Measurements from ENCODE around the gene SPDYE4.
A peak's percentile ranks its signal among the peaks of the same experiment; 100 is the strongest.

The SPDYE4 gene

DNA sequence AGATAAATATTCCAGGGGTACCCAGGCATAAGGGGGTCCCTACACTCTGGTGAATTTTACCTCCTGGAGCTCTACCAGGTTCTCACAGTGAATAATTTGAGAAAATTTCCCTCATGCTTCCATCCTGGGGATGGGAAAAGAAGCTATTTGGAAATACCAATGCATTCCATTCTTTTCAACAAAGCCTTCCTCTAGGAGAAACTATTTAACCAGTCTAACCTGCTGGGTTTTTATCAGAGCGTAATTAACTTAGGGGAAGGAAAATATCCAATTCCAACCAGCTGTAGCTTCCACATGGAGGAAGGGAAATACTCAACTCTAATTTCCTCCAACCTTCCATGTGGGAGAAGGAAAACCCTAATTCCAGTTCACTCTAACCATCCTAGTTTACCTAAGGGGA, 23.8 kb upstream of the SPDYE4 start:
- DNase-seq, result no peak

DNA sequence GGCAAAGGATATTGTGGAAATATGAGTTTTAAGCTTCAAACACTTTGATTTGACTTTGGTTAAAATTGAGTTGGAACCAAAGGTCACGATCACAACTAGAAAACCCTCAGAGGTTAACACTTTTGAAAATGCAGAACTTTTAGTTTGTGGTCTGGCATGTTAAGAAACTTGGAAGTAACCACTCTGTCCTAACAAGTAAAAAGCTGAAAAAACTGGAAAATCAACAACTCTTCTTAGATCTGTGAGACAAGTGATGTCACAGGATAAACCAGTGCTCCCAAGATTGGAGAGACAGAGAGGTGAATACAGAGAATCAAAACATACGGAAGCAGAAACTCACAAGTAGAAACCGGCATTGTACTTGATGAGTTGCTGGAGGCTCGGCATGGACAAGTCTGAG, 23.4 kb upstream of the SPDYE4 start:
- no peak for DNase-seq

DNA sequence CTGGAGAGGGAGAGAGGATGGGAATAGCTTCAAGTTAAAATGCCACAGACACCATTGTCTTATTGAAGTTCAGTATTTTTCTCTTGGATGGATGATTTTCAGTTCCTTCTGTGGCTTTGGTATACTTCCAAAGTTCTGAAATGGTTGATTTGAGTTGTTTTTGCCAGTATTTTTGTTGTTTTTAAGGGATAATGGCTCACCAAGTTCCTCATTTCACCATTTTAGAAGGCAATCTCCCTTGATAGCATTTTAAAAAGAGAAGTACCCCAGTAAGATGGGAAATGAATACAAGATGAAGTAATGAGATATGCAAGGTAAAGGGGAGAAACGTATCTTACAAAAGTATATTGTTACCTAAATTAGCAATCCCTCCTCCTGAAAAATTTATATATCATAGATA, 18.5 kb upstream of the SPDYE4 start:
- DNase-seq, result no peak

DNA sequence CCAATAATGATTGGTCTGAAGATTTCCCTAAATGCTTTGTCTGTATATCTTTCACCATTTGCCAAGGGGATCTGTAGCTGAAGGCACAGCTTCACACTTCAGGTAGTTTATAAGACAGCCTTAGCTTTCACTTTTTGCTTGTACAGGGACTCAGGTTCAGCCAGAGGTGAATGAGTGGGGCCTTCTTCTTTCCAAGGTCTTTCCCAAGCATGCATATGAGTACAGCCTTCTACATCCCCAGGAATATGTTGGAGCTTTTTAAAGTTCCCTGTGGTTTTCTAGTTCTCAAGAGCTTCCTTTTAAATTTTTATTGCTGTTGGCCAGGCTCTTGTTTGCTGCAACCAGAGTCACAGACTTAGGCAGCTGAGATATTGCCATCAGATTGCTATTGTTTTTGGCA, 17.9 kb upstream of the SPDYE4 start:
- DNase-seq, result no peak

DNA sequence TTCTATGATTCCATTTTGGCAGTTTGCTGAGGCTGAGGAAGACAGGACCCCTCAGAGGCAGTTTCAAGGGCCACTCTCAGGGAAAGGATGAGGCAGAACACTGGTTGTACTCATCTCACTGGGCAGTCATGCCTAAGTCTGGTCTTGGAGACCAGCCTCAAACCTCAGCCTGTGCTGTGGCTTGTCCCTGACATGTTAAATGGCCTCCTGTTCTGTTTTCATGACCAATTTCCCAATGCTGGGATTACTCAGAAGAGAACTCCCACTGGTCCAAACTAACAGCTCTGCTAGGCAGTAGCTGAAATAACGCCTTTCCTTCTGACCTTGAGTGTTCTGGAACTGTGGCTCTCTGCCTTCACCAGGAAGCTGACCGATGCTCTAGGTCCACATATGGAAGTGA, 8.4 kb upstream of the SPDYE4 start:
- no peak for DNase-seq

DNA sequence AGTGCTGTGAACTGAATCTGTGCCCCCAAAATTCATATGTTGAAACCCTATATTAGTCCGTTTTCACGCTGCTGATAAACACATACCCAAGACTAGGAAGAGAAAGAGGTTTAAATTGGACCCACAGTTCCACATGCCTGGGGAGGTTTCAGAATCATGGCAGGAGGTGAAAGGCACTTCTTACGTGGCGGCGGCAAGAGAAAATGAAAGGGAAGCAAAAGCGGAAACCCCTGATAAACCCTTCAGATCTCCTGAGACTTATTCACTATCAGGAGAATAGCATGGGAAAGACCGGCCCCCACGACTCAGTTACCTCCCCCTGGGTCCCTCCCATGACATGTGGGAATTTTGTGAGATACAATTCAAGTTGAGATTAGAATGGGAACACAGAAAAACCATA, 3.7 kb upstream of the SPDYE4 start:
- no peak for DNase-seq

DNA sequence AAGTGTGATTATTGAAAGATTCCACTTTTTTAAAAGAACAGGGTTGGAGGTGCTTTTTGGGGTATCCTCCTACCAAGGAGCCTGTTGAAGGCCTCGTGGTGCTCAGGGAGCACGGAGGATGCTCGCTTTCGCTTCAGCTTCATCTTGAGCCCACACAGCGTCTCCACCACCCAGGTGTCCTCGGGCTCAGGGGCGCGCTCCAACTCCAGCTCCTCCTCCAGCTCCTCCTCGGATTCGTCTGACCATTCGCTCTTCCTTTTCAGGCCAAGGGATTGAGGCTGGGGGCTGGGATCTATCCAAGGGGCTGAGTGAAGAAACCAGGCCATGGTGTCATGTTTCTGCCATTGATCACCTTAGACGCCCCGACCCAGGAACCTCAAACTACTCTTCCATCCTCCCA, 1.2 kb downstream of the SPDYE4 start:
- no peak for DNase-seq

DNA sequence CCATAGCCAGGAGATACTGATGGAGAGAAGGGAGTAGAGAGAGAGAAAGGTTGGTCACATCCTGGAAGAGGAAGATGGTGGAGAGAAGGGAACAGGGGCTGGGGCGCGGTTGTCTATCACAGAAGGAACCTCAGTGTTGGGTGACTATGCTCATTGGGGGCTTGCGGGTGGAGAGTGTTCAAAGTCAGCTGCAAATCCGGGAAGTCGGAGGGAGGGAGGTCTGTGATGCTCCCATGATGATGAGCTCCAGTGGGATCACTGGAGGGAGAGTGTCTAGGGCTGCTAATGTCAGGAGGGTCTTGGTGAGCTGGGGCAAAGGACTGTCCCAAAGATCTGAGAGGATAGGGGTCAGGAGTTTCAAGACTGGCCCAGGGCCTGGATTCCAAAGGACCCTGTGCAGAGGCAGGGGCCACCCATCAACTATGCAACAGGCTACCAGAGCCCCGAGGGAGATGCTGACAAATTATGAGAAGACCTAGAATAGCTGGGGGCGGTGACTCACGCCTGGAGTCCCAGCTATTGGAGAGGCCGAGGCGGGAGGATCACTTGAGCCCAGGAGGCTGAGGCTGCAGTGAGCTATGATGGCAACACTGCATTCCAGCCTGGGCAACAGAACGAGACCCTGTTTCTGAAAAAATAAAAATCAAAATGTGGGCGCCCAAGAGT, 2.6 kb downstream of the SPDYE4 start:
- no peak for DNase-seq

DNA sequence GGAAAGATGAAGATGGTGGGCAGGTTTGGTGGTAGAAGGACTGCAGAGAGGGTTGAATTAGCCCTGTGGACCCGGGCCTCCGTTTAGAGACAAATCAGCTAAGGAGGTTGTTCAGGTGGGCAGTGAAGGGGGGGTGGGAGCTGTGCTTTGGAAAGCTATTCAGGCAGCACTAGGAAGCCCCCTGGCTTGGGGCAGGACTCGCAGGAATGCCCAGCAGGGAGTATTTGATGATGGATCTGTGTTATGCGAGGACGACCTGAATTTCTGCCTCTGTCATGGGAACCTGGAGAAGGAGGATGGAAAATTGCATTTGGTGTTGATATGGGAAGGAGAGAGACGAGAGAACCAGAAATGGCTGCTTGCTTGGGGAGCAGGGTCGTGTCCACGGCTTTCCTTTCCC, 3.5 kb downstream of the SPDYE4 start:
- DNase-seq, result no peak

DNA sequence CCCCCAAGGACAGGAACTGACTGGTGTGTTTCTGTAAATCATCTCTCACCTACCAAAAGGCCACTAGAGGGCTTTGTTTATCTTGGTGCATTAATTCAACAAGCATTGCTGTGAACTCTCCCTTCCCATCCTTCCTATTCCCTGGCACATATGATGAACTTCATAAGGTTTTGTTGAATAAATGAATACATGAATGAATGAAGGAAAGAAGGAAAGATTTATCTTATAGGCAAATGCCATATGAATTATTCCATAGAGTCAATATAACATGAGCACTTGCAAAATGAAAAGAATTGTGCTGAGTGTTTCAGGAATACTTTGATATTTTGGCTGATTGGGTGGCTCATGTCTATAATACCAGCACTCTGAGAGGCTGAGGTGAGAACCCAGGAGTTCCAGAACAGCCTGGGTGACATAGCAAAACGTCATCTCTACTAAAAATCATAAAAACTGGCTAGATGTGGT, 4.3 kb downstream of the SPDYE4 start:
- DNase-seq, result peak in 1 of 2 experiments; percentile 17

DNA sequence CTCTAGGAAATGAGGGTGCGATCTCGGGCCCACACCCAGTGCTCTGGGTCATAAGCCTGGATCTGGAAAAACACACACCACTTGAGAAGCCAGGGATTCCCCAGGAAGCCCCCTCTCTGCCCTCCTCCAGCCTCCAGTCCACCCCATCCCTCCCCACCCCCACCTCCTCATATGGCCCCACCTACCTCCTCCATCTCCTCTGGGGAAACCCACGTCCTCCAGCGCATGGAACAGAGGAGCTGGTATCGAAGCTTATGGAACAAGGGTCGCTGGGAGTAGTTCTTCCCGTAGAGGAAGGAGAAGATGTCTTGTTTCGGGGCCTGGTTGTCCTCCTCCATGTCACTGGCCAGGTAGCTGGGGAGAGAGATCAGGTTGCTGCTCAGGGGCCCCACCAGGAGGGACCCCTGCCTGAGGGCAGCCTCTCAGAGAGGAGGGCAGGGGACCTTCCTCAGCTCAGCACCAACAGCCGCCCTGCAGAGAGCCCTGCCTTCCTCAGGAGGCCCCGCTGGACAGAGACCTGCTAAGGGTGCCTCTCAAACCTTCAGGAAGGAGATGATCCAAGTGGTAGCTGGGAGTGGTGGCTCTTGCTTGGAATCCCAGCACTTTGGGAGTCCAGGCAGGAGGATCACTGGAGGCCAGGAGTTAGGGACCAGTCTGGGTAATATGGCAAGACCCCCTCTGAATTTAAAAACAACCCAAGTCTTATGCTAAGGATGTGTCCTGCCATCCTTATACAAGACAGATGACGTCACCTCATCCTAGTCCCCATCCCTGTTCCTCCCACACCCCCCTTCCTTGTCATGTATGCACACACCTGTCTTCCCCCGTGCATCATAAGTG, 5.0 kb downstream of the SPDYE4 start:
- no peak for DNase-seq

DNA sequence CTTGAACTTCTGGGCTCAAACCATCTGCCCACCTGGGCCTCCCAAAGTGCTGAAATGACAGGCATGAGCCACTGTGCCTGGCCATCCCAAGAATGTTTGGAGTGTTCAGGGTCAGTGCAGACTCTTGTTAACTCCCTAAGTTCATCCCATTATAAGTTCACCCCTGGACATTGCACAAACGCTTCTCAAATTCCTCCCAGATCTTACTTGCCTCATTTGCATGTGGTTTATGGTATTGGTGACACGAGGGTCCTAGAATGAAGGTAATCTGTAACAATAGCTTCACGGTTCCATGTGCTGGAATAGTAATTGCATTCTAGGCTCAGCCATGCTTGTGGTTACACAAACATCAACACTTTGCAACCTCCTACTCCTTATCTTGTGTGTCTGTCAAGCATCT, 8.7 kb downstream of the SPDYE4 start:
- DNase-seq, result no peak

DNA sequence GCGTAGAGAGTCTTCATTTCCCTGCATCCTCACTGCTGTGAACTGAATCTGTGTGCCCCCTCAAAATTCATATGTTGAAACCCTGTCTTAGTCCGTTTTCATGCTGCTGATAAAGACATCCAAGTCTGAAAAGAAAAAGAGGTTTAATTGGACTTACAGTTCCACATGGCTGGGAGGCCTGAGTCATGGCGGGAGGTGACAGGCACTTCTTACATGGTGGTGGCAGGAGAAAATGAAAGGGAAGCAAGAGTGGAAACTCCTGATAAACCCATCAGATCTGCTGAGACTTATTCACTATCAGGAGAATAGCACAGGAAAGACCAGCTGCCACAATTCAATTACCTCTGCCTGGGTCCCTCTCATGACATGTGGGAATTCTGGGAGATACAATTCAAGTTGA, 10.6 kb downstream of the SPDYE4 start:
- no peak for DNase-seq

DNA sequence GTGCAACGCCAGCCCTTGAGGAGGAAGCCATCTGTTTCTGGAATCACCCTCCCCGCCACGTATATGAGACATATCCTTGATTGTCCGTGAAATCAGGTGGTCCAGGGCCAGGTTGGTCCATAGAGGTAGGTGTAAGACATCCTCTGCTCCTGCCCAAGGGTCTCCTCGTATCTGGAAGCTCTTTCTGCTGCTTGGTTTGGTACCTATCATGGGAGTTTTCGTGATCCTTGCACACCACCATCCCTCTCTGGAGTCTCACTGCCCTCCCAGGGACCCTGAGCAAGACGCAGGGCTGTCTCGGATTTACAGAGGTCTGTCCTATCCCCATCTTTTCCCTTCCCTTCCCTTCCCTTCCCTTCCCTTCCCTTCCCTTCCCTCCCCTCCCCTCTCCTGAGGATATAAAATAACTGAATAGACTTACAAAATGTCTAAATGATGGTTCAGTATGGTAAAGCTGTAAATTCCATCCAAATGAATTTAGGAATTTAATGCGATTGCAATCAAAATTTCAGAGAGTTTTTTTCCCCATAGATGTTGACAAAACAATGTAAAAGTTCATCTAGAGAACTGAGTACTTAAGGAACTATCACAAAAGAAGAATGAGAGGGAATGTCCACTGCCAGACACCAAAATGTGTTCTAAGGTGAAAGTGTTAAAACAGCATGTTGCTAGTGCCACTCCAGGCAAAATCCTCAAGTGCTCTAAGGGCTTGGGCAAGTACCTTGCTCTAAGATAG, 11.7 kb downstream of the SPDYE4 start:
- DNase-seq, result no peak

DNA sequence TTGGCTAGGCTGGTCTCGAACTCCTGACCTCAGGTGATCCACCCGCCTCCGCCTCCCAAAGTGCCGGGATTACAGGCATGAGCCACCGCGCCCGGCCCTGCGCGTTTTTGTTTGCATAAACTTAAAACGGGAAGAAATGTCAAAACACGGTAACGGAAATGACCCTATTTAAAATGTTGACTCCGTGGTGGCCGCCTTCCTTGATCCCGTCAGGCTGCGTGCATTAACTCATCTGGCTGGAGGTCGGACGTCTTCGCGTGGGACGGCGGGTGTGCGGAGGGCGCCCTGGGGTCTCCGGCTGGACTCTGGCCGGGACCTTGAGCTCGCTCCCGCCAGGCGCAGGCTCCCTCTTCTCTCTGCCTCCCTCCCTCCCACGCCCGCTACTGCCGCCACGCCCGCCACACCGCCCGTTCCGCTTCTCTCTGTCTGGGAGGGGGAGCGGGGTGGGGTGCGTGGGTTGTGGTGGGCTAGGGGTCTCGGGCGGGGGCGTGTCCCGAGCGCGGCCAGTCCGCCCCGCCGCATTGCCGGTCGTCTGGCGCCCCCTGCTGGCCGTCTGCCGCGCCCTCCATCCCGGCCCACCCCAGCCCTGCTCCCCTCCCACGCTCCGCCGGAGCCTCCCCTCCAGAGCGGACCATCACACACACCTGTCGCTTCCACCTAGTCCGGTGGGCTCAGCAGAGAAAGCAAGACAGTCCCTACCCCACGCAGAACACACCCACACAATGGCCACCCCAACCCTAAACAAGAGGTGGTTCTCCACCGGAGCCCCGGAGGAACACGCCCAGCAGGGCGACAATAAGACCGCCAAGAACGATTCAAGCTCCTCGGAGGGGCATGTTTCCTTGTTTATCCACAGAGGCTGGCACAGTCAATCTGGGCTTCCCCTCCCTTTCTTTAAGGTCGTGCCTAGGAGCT, 12.5 kb downstream of the SPDYE4 start:
- peak in 1 of 2 experiments; percentile 40 for DNase-seq

DNA sequence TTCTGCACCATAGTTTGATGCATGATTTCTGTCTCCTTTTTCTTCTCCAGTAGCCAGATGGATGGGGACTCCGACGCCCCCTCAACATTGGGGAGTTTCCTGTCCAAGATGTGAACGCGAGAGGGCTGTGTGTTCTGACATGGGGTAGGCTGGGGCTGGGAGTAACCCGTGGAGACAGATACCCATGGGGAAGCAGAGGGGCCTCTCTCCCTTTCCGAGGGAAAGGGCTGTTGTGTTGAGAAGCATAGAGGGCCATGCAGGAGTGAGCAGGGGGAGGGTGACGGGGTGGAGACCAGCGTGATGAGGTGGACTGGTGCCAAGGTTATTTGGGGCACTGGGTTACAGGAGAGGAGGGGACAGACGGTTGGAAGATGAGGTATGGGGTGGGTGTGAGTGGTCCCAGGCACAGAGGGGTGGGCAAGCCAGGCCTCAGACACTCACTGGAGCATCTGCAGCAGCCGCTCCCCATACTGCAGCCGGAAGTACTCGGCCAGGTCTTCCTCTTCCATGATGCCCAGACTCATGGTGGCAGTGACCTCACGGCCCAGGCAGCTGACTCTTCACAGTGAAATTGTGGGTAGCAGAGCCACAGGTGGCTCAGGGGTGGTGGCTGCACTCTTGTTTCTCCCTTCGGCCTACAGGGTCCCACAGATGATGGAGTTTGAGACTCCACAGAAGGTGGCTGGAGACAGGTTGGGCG, 14.1 kb downstream of the SPDYE4 start:
- no peak for DNase-seq

DNA sequence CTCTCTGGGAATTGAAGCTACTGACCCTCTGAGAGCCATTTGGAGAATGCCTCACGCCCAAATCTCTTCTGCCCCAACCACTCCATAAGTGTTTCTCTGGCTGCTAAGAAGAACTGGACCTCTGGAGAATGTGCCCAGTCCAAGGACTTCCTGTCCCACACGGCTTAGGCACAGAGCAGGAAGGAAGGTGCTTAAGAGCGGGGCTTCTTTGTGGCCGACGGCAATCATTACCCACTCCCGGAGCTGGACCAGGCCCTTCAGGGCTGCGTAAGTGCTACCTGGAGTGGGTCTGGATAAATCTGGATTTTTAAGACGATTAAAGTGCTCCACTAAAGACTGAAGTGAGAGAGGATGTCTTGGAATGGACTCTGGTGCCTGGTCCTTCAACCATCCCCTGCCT, 15.5 kb downstream of the SPDYE4 start:
- no peak for DNase-seq

DNA sequence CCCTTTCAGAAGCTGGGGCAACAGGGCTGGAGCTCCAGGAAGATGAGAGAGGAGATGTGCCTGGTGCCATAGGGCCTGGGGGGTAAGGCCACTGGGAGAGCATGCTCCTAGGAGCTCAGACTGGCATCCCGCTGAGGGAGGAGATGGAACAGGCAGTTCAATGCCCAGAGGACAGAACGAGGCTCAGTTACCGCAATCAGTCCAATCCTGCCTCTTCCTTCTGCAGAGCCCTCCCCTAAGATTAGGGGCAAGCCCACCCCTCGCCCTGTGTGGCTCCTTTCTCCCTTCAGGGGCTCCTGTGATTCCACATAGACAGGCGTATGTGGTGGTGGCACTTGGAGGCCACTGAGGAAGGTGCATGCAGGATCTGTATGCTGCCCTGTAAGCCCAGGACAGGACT, 16.1 kb downstream of the SPDYE4 start:
- no peak for DNase-seq

DNA sequence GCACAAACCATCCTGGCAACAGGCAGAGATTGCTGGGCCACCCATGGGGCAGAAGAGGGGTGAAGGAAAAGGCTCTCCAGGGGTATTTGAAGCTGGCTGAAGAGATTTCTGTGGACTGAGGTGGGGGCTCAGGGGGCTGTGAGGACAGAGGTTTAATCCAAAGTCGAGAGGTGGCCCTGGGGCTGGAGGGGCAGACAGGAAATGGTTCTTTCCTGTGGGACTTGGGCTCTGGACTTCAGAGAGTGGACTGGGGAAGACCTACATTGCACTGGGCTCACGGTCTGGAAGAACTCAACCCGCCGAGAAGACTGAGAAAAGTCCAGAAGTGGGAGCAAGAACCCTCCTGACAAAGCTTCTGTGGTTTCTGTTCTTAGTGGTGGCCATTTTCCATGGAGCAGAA, 16.6 kb downstream of the SPDYE4 start:
- DNase-seq, result no peak

DNA sequence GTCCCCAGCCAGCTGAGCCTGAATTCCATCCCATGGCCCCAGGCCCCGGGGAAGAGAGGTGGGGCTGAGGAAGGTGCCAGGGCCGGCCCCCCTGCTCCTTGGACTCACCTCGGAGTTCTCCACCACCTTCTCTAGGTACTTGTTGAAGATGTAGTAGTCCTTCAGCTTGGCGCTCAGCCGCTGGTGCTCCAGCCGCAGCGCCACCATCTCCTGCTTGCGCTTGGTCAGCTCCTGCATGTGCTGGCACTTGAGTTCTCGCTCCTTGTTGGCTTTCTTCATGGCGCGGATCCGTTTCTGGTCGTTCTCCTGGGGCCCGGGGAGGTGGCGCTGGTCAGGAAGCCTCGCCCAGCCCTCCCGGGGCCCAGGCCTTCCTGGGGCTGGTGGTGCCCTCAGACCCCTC, 17.0 kb downstream of the SPDYE4 start:
- DNase-seq, result no peak

DNA sequence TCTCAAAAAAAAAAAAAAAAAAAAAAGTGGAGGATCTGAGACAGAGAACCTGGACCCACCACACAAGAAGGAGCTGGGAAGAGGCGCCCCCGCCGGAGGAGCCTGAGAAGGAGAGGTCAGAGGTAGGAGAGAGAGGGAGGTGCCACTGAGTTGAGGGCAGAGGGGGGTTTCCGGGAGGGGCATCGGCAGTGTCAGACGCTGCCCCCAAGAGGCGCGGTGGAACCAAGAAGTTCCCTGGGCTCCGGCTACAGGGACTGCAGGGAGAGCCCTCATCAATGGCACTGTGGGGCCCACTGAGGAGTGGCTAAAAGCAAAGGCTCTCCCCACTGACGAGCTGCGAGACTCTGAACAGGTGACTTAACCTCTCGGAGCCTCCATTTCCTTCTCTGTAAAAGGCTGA, 17.9 kb downstream of the SPDYE4 start:
- no peak for DNase-seq

DNA sequence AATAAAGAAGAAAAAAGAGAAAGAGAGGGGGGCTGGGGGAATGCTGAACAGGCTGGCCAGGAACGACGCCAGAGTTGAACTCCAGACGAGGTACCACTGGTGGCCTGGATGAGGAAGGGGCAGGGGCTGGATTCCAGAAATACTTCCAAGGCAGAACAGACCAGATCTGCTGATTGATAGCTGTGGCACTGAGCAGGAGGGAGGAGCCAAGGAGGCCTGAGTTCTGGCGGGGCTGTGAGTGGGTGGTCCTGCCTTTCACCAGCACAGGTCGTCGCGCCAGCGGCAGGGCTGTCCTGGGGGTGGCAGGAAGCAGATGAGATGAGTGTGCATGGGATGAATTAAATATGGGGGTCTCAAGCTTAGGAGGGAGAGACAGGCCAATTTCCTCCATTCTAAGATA, 19.2 kb downstream of the SPDYE4 start:
- no peak for DNase-seq

Data from NCI-H524 (cell line).